Stimulated activated CD8-positive, alpha-beta memory T cell treated with anti-CD3 and anti-CD28 coated beads, Interleukin-12 subunit alpha, Interleukin-12 subunit beta, amount 100 ng/mL, for 4 hours (primary cell): Measurements from ENCODE around the gene XKRX.
A peak's percentile ranks its signal among the peaks of the same experiment; 100 is the strongest.

Source experiments
- DNase-seq: peaks from one replicate; pipeline ENCODE4 v3.0.0-alpha.2; 2020; ENCODE audit warnings: low read depth

XKRX gene

GRCh38 chrX:100928660-100929613, at the start of gene XKRX:
Gene XKRX (minus strand): TSS chrX:100928917. CDS start chrX:100928304, 613 bp downstream.
- DNase-seq = peak; percentile 7

- DNase-seq = no peak
Measured at GRCh38 chrX:100976211-100976610, 47.5 kb upstream of the XKRX start.

- no peak for DNase-seq
Measured at GRCh38 chrX:100975212-100975611, 46.5 kb upstream of the XKRX start.

GRCh38 chrX:100973411-100973810, 44.7 kb upstream of the XKRX start:
- no peak for DNase-seq

GRCh38 chrX:100969936-100970335, 41.2 kb upstream of the XKRX start:
- no peak for DNase-seq

GRCh38 chrX:100969408-100969807, 40.7 kb upstream of the XKRX start, which contains the start of gene ARL13A:
Gene ARL13A (plus strand): TSS chrX:100969708. CDS start chrX:100973690, 3,982 bp downstream.
- DNase-seq = no peak

- no peak for DNase-seq
Measured at GRCh38 chrX:100964362-100964761, 35.6 kb upstream of the XKRX start.

GRCh38 chrX:100962811-100963210, 34.1 kb upstream of the XKRX start:
- DNase-seq = no peak

- no peak for DNase-seq
Measured at GRCh38 chrX:100948557-100948956, 19.8 kb upstream of the XKRX start.

- DNase-seq = no peak
Measured at GRCh38 chrX:100946299-100946927, 17.7 kb upstream of the XKRX start.

GRCh38 chrX:100944601-100945000, 15.9 kb upstream of the XKRX start:
- DNase-seq = no peak

GRCh38 chrX:100939333-100939732, 10.6 kb upstream of the XKRX start:
- no peak for DNase-seq

GRCh38 chrX:100935767-100936166, 7.0 kb upstream of the XKRX start:
- DNase-seq = no peak

- no peak for DNase-seq
Measured at GRCh38 chrX:100931925-100932285, 3.2 kb upstream of the XKRX start.

GRCh38 chrX:100931218-100931924, 2.7 kb upstream of the XKRX start:
- no peak for DNase-seq

GRCh38 chrX:100926453-100926852, 2.3 kb downstream of the XKRX start:
- no peak for DNase-seq

- no peak for DNase-seq
Measured at GRCh38 chrX:100924375-100924774, 4.3 kb downstream of the XKRX start.

- no peak for DNase-seq
Measured at GRCh38 chrX:100915562-100915961, 13.2 kb downstream of the XKRX start.

GRCh38 chrX:100913111-100913510, 15.6 kb downstream of the XKRX start:
- no peak for DNase-seq

GRCh38 chrX:100911731-100912130, 17.0 kb downstream of the XKRX start:
- DNase-seq = no peak

- no peak for DNase-seq
Measured at GRCh38 chrX:100905620-100906019, 23.1 kb downstream of the XKRX start.

GRCh38 chrX:100904433-100904832, 24.3 kb downstream of the XKRX start:
- DNase-seq = no peak
